HFFc6 (cell line): ENCODE data around the gene CASK. TPM values are rescaled to one million over a fixed set of nuclear protein-coding genes. Genes with fewer than 3 reads are reported as not detected.

ENCODE experiments used
- DNase-seq: peaks from one replicate; pipeline ENCODE4 v3.0.0-alpha.2; 2018
- H3K27ac Mint-ChIP-seq: 2 replicates; pipeline ENCODE4 v1.8.0; 2020; ENCODE audit warnings: mild to moderate bottlenecking, mixed read lengths
- H3K27me3 Mint-ChIP-seq: 2 replicates; pipeline ENCODE4 v1.8.0; 2021; ENCODE audit warnings: mild to moderate bottlenecking, moderate library complexity, mixed read lengths; ENCODE audit not compliant: insufficient read depth
- H3K36me3 Mint-ChIP-seq: 2 replicates; pipeline ENCODE4 v1.8.0; 2021; ENCODE audit warnings: low read depth, mixed read lengths
- H3K4me1 Mint-ChIP-seq: 2 replicates; pipeline ENCODE4 v1.8.0; 2020; ENCODE audit warnings: low read depth, mixed read lengths
- H3K4me3 Mint-ChIP-seq: 2 replicates; pipeline ENCODE4 v1.8.0; 2020; ENCODE audit warnings: mild to moderate bottlenecking, moderate library complexity, mixed read lengths
- H3K9me3 Mint-ChIP-seq: 2 replicates; pipeline ENCODE4 v1.8.0; 2020; ENCODE audit warnings: mild to moderate bottlenecking, mixed read lengths
- CTCF ChIP-seq: fragments of 200-600 bp; sonication (generic); IDR thresholded peaks from 2 replicates; pipeline ENCODE4 v1.5.0; 2021; ENCODE audit warnings: antibody characterized with exemption, mild to moderate bottlenecking
- total RNA-seq, 6 experiments: library from RNA; stranded (reverse); fragmentation: NEBNext Ultra II Directional; extraction: Animal tissue kit (Norgen Biotek cat#: 25700); gene quantifications; 2 replicates in 1 of 6; 3 replicates in 5 of 6; pipeline ENCODE4 v1.2.3, GENCODE V29; 2021

CASK gene
- total RNA-seq, 6 experiments from 2014 or later, result 34.7 to 37.1 (median 35.4) TPM

GRCh38 chrX:41796046-41796445, 127.3 kb downstream of the CASK start:
- no peak for TF ChIP-seq CTCF
- no peaks in the 10 kb centered on the region; the same call in 1 of the 2 replicates for H3K27me3 Mint-ChIP-seq
- H3K27ac Mint-ChIP-seq, result no peak overlapping the region
- no peaks in the 10 kb centered on the region for H3K9me3 Mint-ChIP-seq
- DNase-seq, result no peak
- no peak overlapping the region for H3K4me3 Mint-ChIP-seq
- peaks cover 10% of the 10 kb centered on the region; the same call in 1 of the 2 replicates for H3K4me1 Mint-ChIP-seq
- no peaks in the 10 kb centered on the region; the same call in 1 of the 2 replicates for H3K36me3 Mint-ChIP-seq

GRCh38 chrX:41789374-41789773, 134.0 kb downstream of the CASK start:
- no peak for TF ChIP-seq CTCF
- DNase-seq, result no peak
- peaks cover 9% of the 10 kb centered on the region for H3K4me1 Mint-ChIP-seq
- no peaks in the 10 kb centered on the region for H3K9me3 Mint-ChIP-seq
- H3K27ac Mint-ChIP-seq, result no peak overlapping the region
- no peak overlapping the region for H3K4me3 Mint-ChIP-seq
- H3K36me3 Mint-ChIP-seq, result no peaks in the 10 kb centered on the region
- H3K27me3 Mint-ChIP-seq, result no peaks in the 10 kb centered on the region

- DNase-seq, result no peak
- TF ChIP-seq CTCF, result no peak
- Mint-ChIP-seq H3K4me3 (no peak overlapping the region), H3K27ac (no peak overlapping the region), H3K36me3 (no peaks in the 10 kb centered on the region), H3K4me1 (peaks cover 18% of the 10 kb centered on the region), H3K27me3 (no peaks in the 10 kb centered on the region), H3K9me3 (no peaks in the 10 kb centered on the region)
These were observed 137.7 kb downstream of the CASK start for GRCh38 chrX:41785685-41786084.

GRCh38 chrX:41781500-41781899, 141.9 kb downstream of the CASK start:
- H3K9me3 Mint-ChIP-seq, result no peaks in the 10 kb centered on the region
- no peaks in the 10 kb centered on the region for H3K27me3 Mint-ChIP-seq
- no peak overlapping the region for H3K4me3 Mint-ChIP-seq
- peak; percentile 8 for DNase-seq
- TF ChIP-seq CTCF, result peak; percentile 77
- H3K4me1 Mint-ChIP-seq, result peaks cover 35% of the 10 kb centered on the region
- H3K36me3 Mint-ChIP-seq, result no peaks in the 10 kb centered on the region
- H3K27ac Mint-ChIP-seq, result no peak overlapping the region

- Mint-ChIP-seq H3K9me3 (no peaks in the 10 kb centered on the region), H3K4me3 (no peak overlapping the region), H3K27ac (no peak overlapping the region), H3K4me1 (peaks cover 26% of the 10 kb centered on the region), H3K36me3 (no peaks in the 10 kb centered on the region), H3K27me3 (no peaks in the 10 kb centered on the region)
- no peak for TF ChIP-seq CTCF
- DNase-seq, result no peak
These were observed 143.4 kb downstream of the CASK start for GRCh38 chrX:41779941-41780340.
